ENCODE results near the gene ZNF609.

Gene ZNF609

GRCh38 chr15:64562003-64562640 is 101.7 kb downstream of the ZNF609 start:
- no peak overlapping the region for H3K27ac ChIP-seq
- TF ChIP-seq CTCF (conservative IDR thresholded peaks at IDR 0.05): no peak

- no peak for TF ChIP-seq CTCF (conservative IDR thresholded peaks at IDR 0.05)
- H3K27ac ChIP-seq: peak overlapping the region; percentile 22
These were observed 105.7 kb downstream of the ZNF609 start for GRCh38 chr15:64566102-64566501.

- TF ChIP-seq CTCF (conservative IDR thresholded peaks at IDR 0.05): no peak
- H3K27ac ChIP-seq: peak overlapping the region; percentile 28
These were observed 106.5 kb downstream of the ZNF609 start for GRCh38 chr15:64566629-64567427.

- peak overlapping the region; percentile 60 for H3K27ac ChIP-seq
- no peak for TF ChIP-seq CTCF (conservative IDR thresholded peaks at IDR 0.05)
These were observed 108.4 kb downstream of the ZNF609 start for GRCh38 chr15:64568765-64569164.

GRCh38 chr15:64571857-64572291 is 111.5 kb downstream of the ZNF609 start:
- H3K27ac ChIP-seq: peak overlapping the region; percentile 14; the same call in 1 of the 2 replicates
- no peak for TF ChIP-seq CTCF (conservative IDR thresholded peaks at IDR 0.05)

GRCh38 chr15:64572856-64573255 is 112.5 kb downstream of the ZNF609 start:
- H3K27ac ChIP-seq: no peak overlapping the region
- no peak for TF ChIP-seq CTCF (conservative IDR thresholded peaks at IDR 0.05)

GRCh38 chr15:64574301-64575017 is 114.1 kb downstream of the ZNF609 start:
- peak overlapping the region; percentile 18; the same call in 1 of the 2 replicates for H3K27ac ChIP-seq
- TF ChIP-seq CTCF (conservative IDR thresholded peaks at IDR 0.05): no peak
